ENCODE data around the gene FOXJ3.

Gene FOXJ3

GRCh38 chr1:42167611-42168390, 167.2 kb downstream of the FOXJ3 start:
- DNase-seq (ENCODE audit: low spot score), result no peak

DNA sequence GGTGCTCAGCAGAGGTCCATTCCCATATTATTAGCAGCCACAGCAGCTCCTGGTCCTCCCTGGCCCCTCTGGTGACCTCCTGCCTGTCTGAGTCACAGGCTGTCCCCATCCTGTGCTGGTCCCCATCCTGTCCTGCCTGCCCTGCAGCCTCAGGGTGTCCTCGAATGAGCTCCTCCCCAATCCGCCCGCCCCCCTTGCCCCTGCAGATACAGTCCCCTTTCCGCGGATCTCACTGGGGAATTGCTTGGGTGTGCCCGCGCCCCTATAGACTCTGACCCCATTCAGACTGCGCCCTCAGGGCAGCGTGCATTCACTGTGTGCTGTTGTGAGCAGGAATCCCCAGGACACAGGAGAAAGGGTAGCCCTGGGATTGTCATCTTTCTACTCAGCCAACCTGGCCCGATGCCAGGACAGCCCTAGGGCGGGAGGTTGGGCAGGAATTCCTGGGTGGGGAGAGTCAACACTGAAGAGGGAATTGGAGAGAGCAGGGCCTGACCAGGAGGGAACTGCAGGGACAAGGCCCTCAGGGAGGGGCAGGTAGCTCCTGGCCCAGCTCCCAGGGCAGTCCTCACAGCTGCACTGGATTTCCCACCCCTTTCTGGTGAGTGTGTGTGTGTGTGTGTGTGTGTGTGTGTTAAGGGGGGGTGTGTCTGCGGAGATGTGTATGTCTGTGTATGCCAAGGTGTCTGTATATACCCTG, 169.4 kb downstream of the FOXJ3 start:
- no peak for DNase-seq (ENCODE audit: low spot score)

- no peak for DNase-seq (ENCODE audit: low spot score)
Observed at GRCh38 chr1:42164551-42165420, 170.2 kb downstream of the FOXJ3 start, which contains the start of gene GUCA2A. GUCA2A (minus strand) TSS chr1:42164745; CDS start chr1:42164712, 33 bp downstream.

DNA sequence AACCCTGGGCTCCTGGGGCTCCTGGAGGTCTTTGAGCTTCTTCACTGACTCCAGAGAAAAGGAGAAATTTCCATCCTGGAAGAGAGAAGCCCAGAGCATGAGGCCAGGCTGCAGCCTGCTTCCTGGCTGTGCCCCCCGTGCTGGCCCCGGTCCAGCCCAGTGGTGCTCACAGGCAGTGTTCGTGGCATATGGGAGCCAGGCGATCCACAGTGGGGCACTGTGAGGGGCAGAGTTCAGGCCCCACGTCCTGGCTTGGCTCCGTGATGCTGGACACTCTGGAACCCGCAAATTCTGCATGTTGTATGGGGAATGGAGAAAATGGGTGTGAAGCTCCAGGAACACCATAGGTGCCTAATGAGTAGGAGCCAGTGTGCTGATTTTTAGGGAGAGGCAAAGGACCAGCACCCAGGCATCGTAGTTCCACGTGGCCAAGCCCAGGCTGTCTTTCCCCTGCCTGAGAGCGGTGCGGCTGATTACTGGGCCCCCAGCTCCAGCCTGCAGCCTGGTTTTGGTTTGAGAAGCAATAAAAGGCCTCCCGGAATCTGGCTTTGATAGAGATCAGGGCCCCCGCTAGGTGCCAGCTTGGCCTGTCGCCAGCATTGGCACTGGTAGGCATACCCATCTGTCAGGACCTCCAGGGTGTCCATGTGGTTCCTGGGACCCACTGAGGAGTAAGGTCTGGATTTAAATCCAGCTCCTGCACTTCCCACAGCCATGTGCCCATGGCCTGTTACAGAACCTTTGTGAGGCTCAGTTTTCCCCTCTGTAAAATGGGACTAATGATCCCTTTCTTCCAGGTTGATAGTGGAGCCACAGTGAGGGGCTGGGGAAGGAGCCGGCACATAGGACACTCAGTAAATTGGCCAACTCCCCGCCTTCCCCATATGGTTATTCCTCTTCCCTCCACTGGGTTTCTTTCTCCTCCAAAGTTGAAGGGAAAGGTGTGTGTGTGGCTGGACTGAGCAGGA, 171.2 kb downstream of the FOXJ3 start:
- no peak for DNase-seq (ENCODE audit: low spot score)

DNA sequence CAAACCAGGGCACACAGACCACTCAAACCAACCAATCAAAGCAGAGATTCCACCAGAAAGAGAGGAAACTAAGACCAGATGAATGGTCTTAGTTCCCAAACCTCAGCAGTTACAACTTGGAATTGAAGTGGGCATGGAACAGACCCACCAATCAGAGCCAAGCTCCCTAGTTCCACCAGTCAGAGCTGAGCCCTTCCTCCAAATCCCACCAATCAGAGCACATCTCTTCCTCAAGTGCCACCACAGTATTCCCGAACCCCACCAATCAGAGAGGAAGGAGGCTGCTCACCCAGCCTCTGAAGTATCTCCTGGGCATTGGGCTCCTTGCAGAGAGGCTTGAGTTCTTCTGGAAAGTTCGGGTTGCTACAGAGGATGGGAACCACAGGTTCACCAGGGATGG, 171.9 kb downstream of the FOXJ3 start:
- DNase-seq (ENCODE audit: low spot score), result no peak

GRCh38 chr1:42162181-42162580, 172.9 kb downstream of the FOXJ3 start:
- DNase-seq (ENCODE audit: low spot score), result no peak

- no peak for DNase-seq (ENCODE audit: low spot score)
Observed at GRCh38 chr1:42158189-42158588, 176.8 kb downstream of the FOXJ3 start.

DNA sequence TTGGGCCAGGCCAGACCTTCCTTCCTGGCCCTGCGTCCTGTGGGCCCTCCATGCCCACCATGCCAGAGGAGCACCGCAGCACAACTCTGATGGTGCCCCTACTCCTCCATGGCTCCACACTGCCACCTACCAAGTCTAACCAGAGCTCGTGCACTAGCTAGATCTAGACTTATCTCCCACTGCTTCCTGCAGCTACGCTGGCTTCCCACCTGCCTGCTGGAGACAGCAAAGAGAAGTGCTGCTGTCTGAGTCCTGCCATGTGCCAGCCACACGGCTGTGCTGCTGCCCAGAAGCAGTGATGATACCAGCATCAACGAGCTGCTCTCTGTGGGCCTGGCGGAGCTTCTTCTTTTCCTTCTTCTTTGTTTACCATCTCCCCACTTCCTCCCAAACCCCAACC, 177.4 kb downstream of the FOXJ3 start:
- no peak for DNase-seq (ENCODE audit: low spot score)

- DNase-seq (ENCODE audit: low spot score), result no peak
Observed at GRCh38 chr1:42155362-42155761, 179.7 kb downstream of the FOXJ3 start.

DNA sequence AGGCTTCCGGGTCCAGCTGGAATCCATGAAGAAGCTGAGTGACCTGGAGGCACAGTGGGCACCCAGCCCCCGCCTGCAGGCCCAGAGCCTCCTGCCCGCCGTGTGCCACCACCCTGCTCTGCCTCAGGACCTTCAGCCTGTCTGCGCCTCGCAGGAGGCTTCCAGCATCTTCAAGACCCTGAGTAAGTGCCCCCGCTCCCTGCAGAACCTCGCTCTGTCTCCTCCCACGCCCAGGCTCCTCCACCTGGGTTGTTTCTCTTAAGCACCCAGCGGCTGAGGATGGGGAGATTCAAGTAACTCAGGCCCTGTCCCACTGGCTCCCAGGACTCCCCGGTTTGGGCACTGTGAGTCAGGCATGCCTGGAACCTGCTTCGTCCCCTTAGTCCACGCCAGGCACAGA, 180.3 kb downstream of the FOXJ3 start:
- no peak for DNase-seq (ENCODE audit: low spot score)

- no peak for DNase-seq (ENCODE audit: low spot score)
Observed at GRCh38 chr1:42153624-42154023, 181.4 kb downstream of the FOXJ3 start.

- no peak for DNase-seq (ENCODE audit: low spot score)
Observed at GRCh38 chr1:42152907-42153600, 182.0 kb downstream of the FOXJ3 start, which contains the start of gene GUCA2B. GUCA2B (plus strand) TSS chr1:42153410; CDS start chr1:42153451, 41 bp downstream.

- DNase-seq (ENCODE audit: low spot score), result no peak
Observed at GRCh38 chr1:42152119-42152518, 182.9 kb downstream of the FOXJ3 start.

DNA sequence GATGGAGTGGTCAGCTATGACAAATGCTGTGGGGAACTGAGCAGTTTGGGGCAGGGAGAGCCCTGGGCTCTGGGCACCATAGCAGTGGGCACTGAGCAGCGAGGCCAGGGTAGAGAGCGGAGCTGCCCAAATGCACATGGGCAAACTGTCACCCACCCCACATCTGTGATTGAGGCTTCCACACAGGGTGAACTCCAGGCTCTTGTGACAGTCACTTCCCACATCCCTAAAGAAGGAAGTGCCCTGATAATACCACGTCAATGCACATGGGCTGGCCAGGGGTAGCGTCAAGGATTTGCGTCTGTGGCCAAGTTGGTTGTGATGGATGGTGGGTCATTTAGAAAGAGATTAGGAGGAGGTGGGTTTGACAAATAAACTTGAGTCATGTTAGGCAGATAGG, 184.4 kb downstream of the FOXJ3 start:
- DNase-seq (ENCODE audit: low spot score), result no peak

DNA sequence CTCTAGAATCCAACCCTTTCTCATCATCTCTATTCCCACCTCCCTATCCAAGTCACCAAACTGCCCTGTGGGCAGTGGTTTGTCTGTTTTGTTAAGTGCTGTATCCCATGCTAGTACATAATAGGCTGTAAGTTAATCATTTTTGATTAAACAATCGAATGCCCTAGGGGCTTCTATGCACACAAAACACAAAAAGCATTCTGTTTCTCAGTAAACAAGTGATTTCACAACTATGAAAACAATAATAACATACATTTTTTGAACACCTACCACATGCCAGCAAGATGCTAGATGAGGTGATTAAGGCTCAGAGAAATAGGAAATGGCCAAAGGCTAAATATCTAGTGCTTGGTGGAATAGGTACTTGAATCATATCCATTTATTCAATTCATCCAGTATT, 186.9 kb downstream of the FOXJ3 start:
- DNase-seq (ENCODE audit: low spot score), result no peak

- DNase-seq (ENCODE audit: low spot score), result peak; percentile 38
Observed at GRCh38 chr1:42146626-42147320, 188.3 kb downstream of the FOXJ3 start.

- no peak for DNase-seq (ENCODE audit: low spot score)
Observed at GRCh38 chr1:42145764-42146625, 189.0 kb downstream of the FOXJ3 start.

GRCh38 chr1:42145389-42145716, 189.7 kb downstream of the FOXJ3 start:
- DNase-seq (ENCODE audit: low spot score), result no peak

- no peak for DNase-seq (ENCODE audit: low spot score)
Observed at GRCh38 chr1:42144711-42145388, 190.2 kb downstream of the FOXJ3 start.
